GM19324 (cell line): ENCODE results near the gene DERL2.
"Not testable (repeated sequence)": the region's sequence is repeated elsewhere in the genome, so short reads cannot be mapped to it uniquely, and the experiment has no call there.

ENCODE experiments used
- ATAC-seq: cut with Tn5 transposase; IDR thresholded peaks from one replicate; pipeline ENCODE4 v1.9.1; 2021; ENCODE audit warnings: mild to moderate bottlenecking, moderate library complexity; ENCODE audit not compliant: unreplicated experiment, low FRiP score

Gene DERL2

DNA sequence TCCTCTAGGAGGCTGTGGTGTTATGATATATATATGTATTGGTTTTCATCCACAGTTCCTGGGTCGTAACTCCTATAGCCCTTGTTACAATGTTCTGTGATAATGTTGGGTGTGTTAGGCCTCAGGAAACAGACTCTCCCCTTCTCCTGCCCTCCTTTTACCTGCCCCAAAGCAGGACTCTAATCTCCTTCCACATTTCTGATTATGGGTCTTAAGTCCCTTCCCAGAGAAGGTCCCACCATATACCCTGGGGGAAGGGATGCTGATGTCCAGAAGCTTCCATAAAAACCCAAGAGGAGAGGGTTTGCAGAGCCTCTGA lies 46.6 kb downstream of the DERL2 start:
- ATAC-seq, result peak; percentile 4

DNA sequence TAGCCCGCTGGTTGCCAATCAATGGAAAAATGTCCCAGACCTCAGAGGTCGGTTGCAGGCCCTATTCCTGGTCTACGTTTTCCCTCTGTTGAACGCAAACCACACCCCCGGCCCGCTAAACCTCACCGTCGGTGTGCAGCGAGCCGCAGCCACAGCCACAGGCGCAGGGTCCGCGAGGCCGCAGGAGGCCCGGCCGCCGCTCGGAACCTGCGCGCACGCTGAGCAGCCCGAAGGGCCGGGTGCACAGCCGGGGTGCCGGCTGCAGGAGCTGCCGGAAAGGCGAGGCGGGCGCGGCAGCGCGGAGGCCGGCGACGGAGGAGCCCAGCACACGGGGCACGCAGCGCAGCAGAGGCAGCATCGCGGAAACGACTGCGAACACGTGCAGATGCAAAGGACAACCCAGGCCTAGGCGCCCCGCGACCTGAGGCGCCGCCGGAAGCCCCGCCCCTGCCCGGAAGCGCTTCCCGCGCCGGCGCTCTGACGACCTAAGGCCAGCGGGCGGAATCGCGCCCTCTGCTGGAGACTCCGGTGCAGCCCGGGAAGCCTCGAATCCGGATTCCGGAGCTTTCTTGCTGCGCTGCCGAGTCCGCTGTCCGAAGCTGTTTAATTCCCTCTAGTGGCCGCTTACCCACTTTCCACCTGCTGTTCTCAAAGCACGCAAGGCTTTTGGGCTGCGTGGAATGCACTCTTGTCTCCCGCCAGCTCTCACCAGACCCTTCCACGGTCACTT lies 47.1 kb downstream of the DERL2 start, which contains the start of gene C1QBP:
C1QBP (minus strand) TSS at position 440 of the 730 bp plus-strand sequence; CDS start at position 358, 82 bp downstream.
- ATAC-seq, result peak; percentile 82

DNA sequence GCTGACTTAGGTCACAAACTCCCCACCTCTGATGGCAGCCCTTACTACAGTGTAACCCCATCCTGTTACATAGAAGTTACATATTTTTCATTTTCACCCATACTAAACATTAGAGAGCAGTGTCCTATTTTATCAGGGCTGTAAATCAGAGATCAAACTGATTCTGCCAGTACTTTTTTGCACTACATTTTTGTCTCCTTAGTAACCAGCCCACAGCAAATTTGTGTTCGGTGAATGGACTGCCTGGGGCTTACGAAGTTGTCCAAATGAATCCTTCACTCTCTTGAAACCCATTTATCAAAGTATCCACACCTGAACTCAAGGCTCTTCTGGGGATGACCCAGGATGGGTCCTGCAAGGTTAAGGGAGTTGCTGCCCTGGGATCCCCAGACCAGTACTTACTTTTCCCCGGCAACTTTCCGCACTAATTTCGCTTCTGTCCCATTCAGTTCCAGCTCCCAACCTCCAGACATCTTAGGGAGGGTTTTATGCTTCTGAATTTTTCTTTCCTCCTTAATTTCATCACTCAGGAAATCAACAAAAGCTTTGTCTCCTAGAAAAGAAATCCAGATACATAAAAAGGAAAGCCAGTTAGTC lies 48.2 kb downstream of the DERL2 start:
- no peak for ATAC-seq

DNA sequence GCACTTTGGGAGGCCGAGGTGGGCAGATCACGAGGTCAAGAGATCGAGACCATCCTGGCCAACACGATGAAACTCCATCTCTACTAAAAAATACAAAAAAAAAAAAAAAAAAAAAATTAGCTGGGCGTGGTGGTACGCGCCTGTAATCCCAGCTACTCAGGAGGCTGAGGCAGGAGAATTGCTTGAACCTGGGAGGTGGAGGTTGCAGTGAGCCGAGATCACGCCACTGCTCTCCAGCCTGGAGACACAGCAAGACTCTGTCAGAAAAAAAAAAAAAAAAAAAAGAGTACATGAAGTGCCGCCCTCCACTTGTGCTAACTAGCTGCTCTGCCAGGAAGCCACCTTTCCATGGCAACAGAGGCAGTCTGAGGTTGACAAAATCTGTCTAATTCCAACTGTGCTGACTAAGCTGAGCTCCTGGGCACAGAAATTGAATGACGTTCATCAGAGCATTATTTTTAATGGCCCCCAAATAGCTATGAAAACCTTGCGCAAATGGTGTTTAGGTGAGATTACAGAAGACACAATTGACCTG lies 50.1 kb downstream of the DERL2 start:
- not testable (repeated sequence) for ATAC-seq

DNA sequence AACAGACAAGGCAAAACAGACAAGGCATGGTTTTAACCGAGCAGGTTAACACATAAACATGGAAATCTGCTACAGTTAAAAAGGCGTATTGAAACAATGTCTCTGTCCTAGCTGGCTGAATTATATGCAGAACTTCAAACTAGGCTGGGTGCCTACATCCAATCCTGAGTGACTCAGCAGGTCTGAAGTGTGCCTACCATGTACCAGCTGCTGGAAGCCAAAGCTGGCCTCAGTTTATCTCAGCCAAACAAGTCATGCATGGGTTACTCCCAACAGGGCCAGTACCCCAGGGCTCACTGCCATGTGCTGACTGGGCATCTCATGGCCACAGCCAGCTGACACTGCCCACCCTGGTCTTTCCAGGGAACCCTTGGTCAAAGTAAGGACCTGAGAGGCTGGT lies 51.0 kb downstream of the DERL2 start:
- ATAC-seq, result no peak

DNA sequence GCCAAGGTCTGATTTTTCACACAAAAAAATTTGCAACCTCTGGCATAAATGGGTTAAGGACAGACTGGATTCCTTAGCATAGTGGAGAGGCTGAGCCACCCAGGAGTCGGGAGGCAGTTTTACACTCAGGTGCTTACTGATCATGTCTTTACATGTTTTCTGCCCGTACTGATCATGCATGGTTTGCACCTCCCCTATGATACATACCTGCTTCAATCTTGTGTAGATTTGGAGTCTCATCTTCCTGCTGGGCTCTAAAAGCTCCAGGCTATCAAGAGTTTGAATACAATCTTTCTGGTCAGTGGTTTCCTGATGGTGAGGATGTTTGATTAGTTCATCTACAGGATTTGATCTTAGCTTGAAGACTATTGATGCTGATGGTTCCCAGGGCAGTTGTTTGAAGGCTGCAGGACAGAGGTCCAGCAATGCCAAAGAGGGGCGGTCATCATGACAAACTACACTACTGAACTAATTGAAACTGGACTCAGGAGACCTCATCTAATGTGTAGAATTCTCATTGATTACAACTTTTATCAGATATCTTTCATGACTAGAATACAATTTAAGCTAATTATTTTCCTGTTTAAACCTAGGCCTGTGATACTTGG lies 53.9 kb downstream of the DERL2 start:
- ATAC-seq, result no peak

DNA sequence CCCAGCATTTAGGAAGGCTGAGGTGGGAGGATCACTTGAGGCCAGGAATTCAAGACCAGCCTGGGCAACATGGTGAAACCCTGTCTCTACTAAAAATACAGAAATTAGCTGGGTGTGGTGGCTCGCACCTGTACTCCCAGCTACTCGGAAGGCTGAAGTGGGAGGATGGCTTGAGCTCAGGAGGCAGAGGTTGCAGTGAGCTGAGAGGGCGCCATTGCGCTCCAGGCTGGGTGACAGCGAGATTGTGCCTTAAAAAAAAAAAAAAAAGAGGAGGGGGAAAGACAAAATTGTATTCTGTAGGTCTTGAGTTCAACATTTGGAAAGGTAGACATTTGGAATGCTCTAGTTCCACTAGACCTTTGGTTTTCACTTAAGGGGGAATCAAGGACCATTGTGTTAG lies 54.7 kb downstream of the DERL2 start:
- ATAC-seq, result not testable (repeated sequence)

DNA sequence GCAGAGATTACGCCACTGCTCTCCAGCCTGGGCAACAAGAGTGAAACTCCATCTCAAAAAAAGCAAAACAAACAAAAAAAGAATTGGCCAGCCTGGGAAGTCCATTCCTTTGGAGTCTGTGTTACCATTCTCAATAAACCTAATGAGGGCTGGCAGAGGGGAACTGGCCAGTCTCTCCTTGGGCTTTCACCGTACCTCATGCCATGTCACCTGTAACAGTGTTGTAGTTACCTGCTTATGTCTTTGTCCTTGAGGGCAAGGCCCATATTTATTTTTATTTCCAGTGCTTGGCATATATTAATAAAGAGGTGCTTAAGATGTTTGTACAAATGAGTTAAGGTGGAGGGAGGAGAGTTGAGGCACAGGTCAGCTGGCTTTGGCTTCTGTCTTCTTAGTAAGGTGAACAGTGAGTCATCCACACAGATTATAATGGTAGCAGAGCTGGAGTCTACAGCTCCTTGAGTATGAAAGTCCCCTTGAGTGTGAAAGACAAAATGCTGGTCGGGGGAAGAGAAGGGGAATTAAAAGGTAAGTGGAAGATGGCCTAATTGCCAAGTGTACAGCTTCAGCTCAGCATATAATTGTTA lies 55.5 kb downstream of the DERL2 start:
- ATAC-seq, result no peak

DNA sequence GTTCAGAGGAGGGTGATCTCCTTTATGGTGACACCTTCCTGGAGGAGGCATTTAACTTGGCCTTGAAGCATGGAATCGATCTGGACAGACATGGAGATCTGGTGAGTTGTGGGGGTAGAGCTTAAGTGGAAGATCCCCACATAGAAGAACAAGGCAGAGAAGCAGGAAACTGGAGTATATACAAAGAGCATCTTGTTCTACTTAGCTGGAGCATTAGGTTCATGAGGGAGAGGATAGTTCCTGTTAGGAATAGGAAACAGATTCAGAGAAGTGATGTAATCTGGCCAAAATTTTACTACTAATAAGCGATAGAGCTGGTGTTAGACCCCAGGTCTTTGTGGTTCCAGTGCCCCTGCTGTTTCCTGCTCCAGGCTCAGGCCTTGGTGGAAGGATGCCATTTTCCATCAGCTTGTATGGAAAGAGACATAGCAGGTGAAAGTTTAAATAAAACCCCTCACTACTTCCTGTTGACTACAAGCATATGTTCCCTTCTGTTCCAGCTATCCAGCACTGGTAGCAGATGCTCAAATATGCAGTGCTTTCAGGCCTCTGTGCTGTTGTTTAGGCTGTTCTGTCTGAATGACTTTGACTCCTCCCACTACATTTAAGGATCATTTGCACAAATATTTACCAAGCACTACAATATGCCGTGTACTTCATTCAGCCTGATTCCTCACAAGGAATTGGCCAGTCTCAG lies 56.6 kb downstream of the DERL2 start:
- no peak for ATAC-seq

DNA sequence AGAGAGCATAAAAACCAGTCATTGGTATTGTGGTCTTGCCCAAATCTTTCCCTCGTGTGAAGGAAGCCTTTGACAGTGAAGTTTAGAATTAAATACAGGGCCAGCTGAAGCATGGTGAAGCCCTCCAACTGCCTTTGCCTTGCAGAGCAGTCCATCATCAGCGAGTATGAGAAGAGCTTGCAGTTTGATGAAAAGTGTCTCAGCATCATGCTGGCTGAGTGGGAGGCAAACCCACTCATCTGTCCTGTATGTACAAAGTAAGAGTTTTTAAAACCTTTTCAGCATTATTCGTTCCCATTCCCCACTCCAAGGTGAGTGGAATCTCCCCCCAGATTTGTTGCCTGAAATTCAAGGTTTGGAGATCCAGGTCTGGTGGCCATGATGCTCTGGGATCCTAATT lies 60.2 kb downstream of the DERL2 start:
- no peak for ATAC-seq

DNA sequence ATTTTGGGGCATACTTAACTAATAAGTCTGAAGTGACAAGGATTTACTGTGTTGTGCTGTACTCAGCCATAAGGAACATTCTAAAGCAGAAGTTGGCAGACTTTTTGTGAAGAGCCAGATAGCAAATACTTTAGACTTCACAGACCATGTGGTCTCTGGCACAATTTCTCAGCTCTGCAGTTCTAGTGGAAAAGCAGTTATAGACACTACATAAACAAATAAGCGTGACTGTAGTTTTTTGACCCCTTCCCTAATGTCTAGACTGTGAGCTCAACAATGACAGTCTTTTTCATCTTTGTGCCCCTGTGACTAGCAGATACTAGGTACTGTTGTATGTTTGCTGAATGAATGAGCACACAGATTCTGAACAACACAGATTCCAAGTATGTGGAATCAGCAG lies 61.1 kb downstream of the DERL2 start:
- no peak for ATAC-seq

DNA sequence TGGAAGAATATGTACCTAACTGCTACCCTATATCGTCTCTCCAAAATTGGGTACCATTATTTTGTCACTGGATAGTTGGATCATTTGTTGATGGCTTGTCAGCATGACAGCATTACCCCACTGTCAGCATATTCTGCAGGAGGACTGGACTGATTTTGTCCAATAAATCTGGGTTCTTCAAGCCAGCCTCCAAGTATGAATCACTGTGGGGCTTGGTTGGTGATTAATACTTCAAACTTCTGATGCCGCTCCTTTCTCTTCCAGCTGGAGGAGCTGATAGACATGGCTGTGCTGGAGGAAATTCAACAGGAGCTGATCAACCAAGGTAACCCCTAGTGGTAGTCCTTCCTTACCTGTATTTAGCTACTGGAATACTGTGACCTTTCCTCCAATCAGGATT lies 63.5 kb downstream of the DERL2 start:
- no peak for ATAC-seq
